MCF 10A (cell line): ENCODE data around the gene CPNE9. TPM values are rescaled to one million over a fixed set of nuclear protein-coding genes. Genes with fewer than 3 reads are reported as not detected.

Source experiments
- BruUV-seq: library from RNA; stranded (reverse); fragments of 400-500 nt; replicated peaks from 2 replicates; lab custom pipeline; 2021; lab: Mats Ljungman, UMichigan
- CTCF ChIA-PET: fragments of 300-600 bp; sonication (Branson Sonifier 250); formaldehyde crosslinking; extraction: SDS; loops from one replicate; lab custom pipeline; 2021; ENCODE audit warnings: antibody characterized with exemption, inconsistent platforms; lab: Yijun Ruan, JAX
- POLR2A ChIA-PET: fragments of 300-600, 350-650 bp; sonication (Branson Sonifier 250); formaldehyde crosslinking; extraction: SDS; loops from one replicate; lab custom pipeline; 2020; ENCODE audit warnings: antibody characterized with exemption, inconsistent platforms; lab: Yijun Ruan, JAX
- DNase-seq: peaks from one replicate; pipeline ENCODE4 v3.0.0-alpha.2; 2018; ENCODE audit not compliant: unreplicated experiment
- H3K27ac Mint-ChIP-seq: one replicate; pipeline ENCODE4 v1.8.0; 2022; ENCODE audit warnings: mild to moderate bottlenecking, low read depth, mixed read lengths; ENCODE audit not compliant: unreplicated experiment
- H3K27me3 Mint-ChIP-seq: one replicate; pipeline ENCODE4 v1.8.0; 2022; ENCODE audit warnings: mixed read lengths; ENCODE audit not compliant: insufficient read depth, unreplicated experiment
- H3K36me3 Mint-ChIP-seq: one replicate; pipeline ENCODE4 v1.8.0; 2022; ENCODE audit warnings: mild to moderate bottlenecking, moderate library complexity, mixed read lengths; ENCODE audit not compliant: insufficient read depth, unreplicated experiment
- H3K4me1 Mint-ChIP-seq: one replicate; pipeline ENCODE4 v1.8.0; 2022; ENCODE audit warnings: mixed read lengths; ENCODE audit not compliant: insufficient read depth, unreplicated experiment
- H3K4me3 Mint-ChIP-seq: one replicate; pipeline ENCODE4 v1.8.0; 2022; ENCODE audit warnings: mild to moderate bottlenecking, moderate library complexity, mixed read lengths; ENCODE audit not compliant: unreplicated experiment
- H3K9me3 Mint-ChIP-seq: one replicate; pipeline ENCODE4 v1.8.0; 2022; ENCODE audit warnings: mixed read lengths; ENCODE audit not compliant: unreplicated experiment
- intact Hi-C: fragments of 100-400 bp; cut with micrococcal nuclease; formaldehyde crosslinking; loops from 2 replicates; pipeline ENCODE4 v1.14.1; 2022
- total RNA-seq: library from RNA; stranded (reverse); gene quantifications from 2 replicates; pipeline ENCODE4 v1.2.3, GENCODE V29; 2022
- TF ChIP-seq, protein P1 (sequence below): fragments of 200-600 bp; IDR thresholded peaks from one replicate; pipeline ENCODE4 v1.8.0; 2022; ENCODE audit warnings: antibody characterized with exemption, mild to moderate bottlenecking; ENCODE audit not compliant: unreplicated experiment

CPNE9 gene
- total RNA-seq, 1 experiment from 2014 or later: not detected

- TF ChIP-seq, protein P1, sequence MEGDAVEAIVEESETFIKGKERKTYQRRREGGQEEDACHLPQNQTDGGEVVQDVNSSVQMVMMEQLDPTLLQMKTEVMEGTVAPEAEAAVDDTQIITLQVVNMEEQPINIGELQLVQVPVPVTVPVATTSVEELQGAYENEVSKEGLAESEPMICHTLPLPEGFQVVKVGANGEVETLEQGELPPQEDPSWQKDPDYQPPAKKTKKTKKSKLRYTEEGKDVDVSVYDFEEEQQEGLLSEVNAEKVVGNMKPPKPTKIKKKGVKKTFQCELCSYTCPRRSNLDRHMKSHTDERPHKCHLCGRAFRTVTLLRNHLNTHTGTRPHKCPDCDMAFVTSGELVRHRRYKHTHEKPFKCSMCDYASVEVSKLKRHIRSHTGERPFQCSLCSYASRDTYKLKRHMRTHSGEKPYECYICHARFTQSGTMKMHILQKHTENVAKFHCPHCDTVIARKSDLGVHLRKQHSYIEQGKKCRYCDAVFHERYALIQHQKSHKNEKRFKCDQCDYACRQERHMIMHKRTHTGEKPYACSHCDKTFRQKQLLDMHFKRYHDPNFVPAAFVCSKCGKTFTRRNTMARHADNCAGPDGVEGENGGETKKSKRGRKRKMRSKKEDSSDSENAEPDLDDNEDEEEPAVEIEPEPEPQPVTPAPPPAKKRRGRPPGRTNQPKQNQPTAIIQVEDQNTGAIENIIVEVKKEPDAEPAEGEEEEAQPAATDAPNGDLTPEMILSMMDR: no peak
- no TSS peak for BruUV-seq
- DNase-seq: no peak
- ChIA-PET CTCF (interaction anchor here (1.4 kb wide), 1 partner anchor 21 kb away, joined by 9 read pairs; no protein-coding TSS in a partner anchor), POLR2A (interaction anchor here (0.6 kb wide), 1 partner anchor 161 kb away, joined by 3 read pairs; no protein-coding TSS in a partner anchor)
- H3K27ac Mint-ChIP-seq: no peak overlapping the region
- no peak overlapping the region for H3K4me3 Mint-ChIP-seq
- no peaks in the 10 kb centered on the region for H3K27me3 Mint-ChIP-seq
- H3K4me1 Mint-ChIP-seq: peaks cover 19% of the 10 kb centered on the region
- no peaks in the 10 kb centered on the region for H3K9me3 Mint-ChIP-seq
- intact Hi-C loops: no loop called here
- H3K36me3 Mint-ChIP-seq: peaks cover 70% of the 10 kb centered on the region
These were observed 33.2 kb downstream of the CPNE9 start for GRCh38 chr3:9736831-9737230.

- DNase-seq: no peak
- H3K9me3 Mint-ChIP-seq: no peaks in the 10 kb centered on the region
- no peaks in the 10 kb centered on the region for H3K4me1 Mint-ChIP-seq
- intact Hi-C loops: no loop called here
- H3K27me3 Mint-ChIP-seq: no peaks in the 10 kb centered on the region
- ChIA-PET POLR2A (interaction anchor here (1.9 kb wide), 1 partner anchor 8 kb away, joined by 4 read pairs; no protein-coding TSS in a partner anchor), CTCF (interaction anchor here (2.1 kb wide), 1 partner anchor 10 kb away, joined by 4 read pairs; the partner anchor contains the start of gene OGG1)
- H3K27ac Mint-ChIP-seq: no peak overlapping the region
- H3K36me3 Mint-ChIP-seq: peaks cover 66% of the 10 kb centered on the region
- BruUV-seq: no TSS peak
- no peak overlapping the region for H3K4me3 Mint-ChIP-seq
- TF ChIP-seq, protein P1: no peak
These were observed 35.5 kb downstream of the CPNE9 start for GRCh38 chr3:9739181-9739580.

DNA sequence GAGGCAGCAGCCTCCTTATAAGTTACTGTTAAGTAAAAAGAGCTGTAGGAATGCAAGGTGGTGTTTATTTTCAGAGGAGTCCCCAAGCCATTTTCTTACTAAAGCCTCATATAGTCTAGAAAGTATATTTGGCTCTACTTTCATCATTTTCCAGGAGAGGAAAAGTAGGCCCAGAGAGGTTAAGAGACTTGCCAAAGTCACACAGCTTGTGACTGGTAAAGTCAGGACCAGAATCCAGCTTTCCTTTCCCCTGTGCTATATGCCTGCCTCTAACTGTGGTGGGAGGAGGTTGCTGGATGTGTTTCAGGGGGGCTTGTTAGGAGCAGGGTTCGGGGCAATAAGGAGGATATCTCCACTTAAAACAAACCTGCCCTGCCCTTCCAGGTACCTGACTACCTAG is 38.9 kb downstream of the CPNE9 start:
- no TSS peak for BruUV-seq
- H3K27me3 Mint-ChIP-seq: no peaks in the 10 kb centered on the region
- no peak overlapping the region for H3K4me3 Mint-ChIP-seq
- no peak for DNase-seq
- no peak overlapping the region for H3K27ac Mint-ChIP-seq
- TF ChIP-seq, protein P1: no peak
- peaks cover 71% of the 10 kb centered on the region for H3K36me3 Mint-ChIP-seq
- H3K9me3 Mint-ChIP-seq: no peaks in the 10 kb centered on the region
- intact Hi-C loops: no loop called here
- CTCF ChIA-PET: no interaction called here
- POLR2A ChIA-PET: no interaction called here
- no peaks in the 10 kb centered on the region for H3K4me1 Mint-ChIP-seq

- H3K4me3 Mint-ChIP-seq: no peak overlapping the region
- BruUV-seq: no TSS peak
- H3K27ac Mint-ChIP-seq: no peak overlapping the region
- no peak for DNase-seq
- CTCF ChIA-PET: interaction anchor here (0.5 to 1.2 kb wide), 3 partner anchors 9 to 544 kb away, joined by 3 read pairs; no protein-coding TSS in a partner anchor
- intact Hi-C loops: no loop called here
- TF ChIP-seq, protein P1: no peak
- H3K36me3 Mint-ChIP-seq: peaks cover 72% of the 10 kb centered on the region
- H3K9me3 Mint-ChIP-seq: no peaks in the 10 kb centered on the region
- H3K27me3 Mint-ChIP-seq: no peaks in the 10 kb centered on the region
- H3K4me1 Mint-ChIP-seq: no peaks in the 10 kb centered on the region
- POLR2A ChIA-PET: interaction anchor here (0.6 kb wide), 1 partner anchor 94 kb away, joined by 3 read pairs; no protein-coding TSS in a partner anchor
These were observed 39.9 kb downstream of the CPNE9 start for GRCh38 chr3:9743548-9743947.
